HG02571 (cell line): Measurements from ENCODE around the gene LCE2A.
"Not testable (repeated sequence)": the region's sequence is repeated elsewhere in the genome, so short reads cannot be mapped to it uniquely, and the experiment has no call there.

Source experiments
- ATAC-seq: cut with Tn5 transposase; IDR thresholded peaks from one replicate; pipeline ENCODE4 v1.9.1; 2021; ENCODE audit warnings: mild to moderate bottlenecking, moderate library complexity; ENCODE audit not compliant: unreplicated experiment

The LCE2A gene, protein sequence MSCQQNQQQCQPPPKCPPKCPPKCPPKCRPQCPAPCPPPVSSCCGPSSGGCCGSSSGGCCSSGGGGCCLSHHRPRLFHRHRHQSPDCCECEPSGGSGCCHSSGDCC

DNA sequence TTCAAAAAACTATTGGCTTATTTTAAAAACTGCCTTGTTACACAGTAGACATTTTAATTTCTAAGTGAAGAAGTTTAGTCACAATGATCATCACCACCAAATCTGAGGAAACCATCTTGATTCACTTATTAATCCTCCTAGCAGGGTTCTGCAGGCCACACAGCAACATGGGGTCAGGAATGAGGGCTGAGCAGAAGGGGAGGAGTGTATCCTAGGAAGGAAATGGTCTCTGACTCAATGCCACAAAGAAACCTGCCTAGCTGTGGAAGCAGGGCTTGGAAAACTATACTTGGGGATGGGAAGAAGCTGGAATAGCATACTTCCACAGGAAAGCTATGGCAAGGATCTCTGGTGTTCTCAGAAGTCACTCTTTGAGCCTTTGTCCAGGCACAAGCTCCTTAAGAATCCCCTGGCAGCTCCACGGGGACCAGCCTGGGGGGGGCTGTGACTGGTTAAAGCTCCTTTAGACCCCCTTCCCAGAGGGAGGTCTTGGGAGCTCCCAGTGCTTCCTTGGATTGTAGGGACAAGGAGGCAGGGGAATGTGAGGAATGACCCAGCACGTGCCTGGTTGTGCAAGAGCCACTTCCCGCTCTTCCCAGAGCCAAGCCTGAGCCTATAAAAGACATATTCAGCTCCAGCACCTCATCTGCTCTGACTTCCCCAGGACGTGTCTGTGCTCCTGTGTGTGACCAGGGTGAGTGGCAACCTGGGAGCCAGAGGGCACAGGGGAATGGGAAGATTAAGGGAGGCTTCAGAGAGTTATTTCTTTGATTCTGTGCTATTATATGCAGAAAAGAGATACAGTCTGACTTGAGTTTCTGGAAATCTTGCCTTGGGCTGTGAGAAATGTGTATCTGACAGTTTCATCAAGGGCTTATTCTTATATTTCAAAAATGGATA, at the start of gene LCE2A:
Gene LCE2A (plus strand): TSS at position 645 of the 900 bp plus-strand sequence. CDS start 557 bp downstream, outside the sequence.
- no peak for ATAC-seq

GRCh38 chr1:152654110-152654509, 44.0 kb upstream of the LCE2A start:
- no peak for ATAC-seq

GRCh38 chr1:152656459-152656858, 41.7 kb upstream of the LCE2A start:
- ATAC-seq = no peak

- no peak for ATAC-seq
These were observed 40.5 kb upstream of the LCE2A start for GRCh38 chr1:152657677-152658076.

DNA sequence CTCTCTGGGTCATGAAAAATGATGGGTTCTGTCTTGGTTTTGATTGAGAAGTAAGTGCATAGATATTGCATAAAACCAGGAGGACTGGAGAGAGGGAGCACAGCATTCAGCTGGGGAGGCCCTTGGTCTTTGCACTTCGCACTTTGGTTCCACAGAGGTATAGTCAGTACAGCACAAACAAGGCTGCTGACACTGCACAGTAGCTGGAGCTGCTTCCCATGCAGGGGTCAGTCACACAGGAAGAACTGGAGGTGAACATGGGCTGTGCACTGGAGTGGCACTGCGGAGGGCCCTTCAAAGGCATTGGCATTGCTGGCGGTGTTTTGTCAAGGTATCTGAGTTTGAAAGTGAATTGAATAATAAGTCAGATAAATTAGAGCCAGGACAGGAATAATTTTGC, 39.5 kb upstream of the LCE2A start:
- ATAC-seq = no peak

DNA sequence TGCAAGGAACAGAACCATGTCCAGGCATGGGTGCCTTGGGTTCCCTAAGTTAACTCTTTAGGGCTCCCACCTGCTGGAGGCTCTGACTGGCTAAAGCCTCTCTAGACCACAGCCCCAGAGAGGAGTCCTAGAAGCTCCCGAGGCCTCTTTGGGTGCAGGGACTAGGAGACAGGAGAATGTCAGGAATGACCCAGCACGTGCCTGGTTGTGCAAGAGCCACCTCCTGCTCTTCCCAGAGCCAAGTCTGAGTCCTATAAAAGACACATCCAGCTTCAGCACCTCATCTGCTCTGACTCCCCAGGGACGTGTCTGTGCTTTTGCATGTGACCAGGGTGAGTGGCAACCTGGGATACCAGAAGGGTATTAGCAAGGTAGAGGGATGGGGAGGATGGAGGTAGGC, 35.0 kb upstream of the LCE2A start, which contains the start of gene LCE2D:
Gene LCE2D (plus strand): TSS at position 283 of the 400 bp plus-strand sequence. CDS start 726 bp downstream, outside the sequence.
- no peak for ATAC-seq

- ATAC-seq = not testable (repeated sequence)
These were observed 32.0 kb upstream of the LCE2A start for GRCh38 chr1:152666171-152666570.

GRCh38 chr1:152667648-152668047, 30.5 kb upstream of the LCE2A start:
- ATAC-seq = no peak

DNA sequence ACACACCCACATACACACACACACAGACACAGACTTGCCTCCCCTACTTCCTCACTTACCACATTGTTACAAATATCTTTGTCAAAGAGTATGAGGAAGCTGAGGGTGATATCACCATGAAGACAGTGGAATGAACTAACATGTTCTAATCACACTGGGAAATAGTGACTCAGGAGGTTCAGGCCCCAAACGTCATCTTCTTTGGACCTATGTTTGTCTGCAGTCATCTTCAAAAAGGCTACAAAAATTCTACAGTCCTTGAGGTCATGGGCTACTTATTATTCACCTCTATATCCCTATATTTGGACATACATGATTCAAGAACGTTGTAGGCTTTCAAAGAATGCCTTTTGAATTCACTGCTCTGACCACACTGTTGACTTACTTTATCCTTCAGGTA, 25.1 kb upstream of the LCE2A start:
- no peak for ATAC-seq

DNA sequence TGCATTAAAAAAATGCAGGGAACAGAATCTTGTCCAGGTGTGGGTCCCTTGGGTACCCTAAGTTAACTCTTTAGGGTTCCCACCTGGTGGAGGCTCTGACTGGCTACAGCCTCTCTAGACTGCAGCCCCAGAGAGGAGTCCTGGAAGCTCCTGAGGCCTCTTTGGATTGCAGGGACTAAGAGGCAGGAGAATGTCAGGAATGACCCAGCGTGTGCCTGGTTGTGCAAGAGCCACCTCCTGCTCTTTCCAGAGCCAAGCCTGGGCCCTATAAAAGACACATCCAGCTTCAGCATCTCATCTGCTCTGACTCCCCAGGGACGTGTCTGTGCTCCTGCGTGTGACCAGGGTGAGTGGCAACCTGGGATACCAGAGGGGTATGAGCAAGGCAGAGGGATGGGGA, 23.2 kb upstream of the LCE2A start, which contains the start of gene LCE2C:
Gene LCE2C (plus strand): TSS at position 297 of the 400 bp plus-strand sequence. CDS start 737 bp downstream, outside the sequence.
- not testable (repeated sequence) for ATAC-seq

GRCh38 chr1:152679459-152679858, 18.7 kb upstream of the LCE2A start:
- no peak for ATAC-seq

DNA sequence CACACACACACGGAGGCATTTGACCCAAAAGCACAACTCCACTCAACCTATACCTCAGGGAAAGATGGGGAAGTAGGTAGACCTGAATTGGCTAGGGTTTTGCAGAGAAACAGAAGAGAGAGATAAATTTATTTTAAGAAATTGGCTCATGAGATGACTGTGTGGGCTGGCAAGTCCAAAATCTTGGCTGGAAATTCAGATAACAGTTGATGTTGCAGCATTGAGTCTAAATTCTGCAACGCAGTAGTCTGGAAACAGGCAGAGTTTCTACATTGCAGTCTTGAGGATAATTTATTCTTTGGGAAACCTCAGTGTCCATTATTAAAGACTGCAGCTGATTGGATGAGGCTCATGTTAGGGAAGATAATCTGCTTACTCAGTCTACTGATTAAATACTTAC, 16.5 kb upstream of the LCE2A start:
- ATAC-seq = no peak

DNA sequence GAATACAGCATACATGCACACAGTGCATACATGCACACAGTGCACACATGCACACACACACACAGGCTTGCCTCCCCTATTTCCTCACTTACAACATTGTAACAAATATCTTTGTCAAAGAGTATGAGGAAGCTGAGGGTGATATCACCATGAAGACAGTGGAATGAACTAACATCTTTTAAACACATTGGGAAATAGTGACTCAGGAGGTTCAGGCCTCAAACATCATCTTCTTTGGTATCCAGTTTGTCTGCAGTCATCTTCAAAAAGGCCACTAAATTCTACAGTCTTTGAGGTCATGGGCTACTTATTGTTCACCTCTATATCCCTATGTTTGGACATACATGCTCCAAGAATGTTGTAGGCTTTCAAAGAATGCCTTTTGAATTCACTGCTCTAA, 14.3 kb upstream of the LCE2A start:
- no peak for ATAC-seq

- not testable (repeated sequence) for ATAC-seq
These were observed 12.3 kb upstream of the LCE2A start, which contains the start of gene LCE2B for GRCh38 chr1:152685823-152686222. TSS of gene LCE2B (plus strand) at chr1:152686123. CDS start at chr1:152686844, 721 bp downstream.

DNA sequence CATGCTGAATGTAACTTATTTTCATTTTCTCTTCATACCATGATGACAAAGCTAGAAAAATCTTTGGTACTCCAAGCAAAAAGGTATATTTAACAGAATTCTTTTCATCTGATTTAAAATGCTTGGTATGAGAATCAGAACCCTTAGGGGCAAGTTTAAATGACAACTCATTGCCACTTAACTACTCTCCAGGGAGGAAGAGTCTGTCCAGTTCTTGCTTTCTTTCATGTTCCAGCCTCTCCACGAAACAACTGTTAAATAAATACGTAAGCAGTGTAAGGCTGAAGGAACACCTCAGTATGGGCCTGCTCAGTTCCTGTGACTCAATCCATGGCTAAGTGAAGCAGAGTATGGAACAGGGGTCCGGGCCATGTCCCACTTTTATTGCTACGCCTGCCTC, 1.6 kb downstream of the LCE2A start:
- ATAC-seq = no peak

GRCh38 chr1:152707860-152708259, 9.7 kb downstream of the LCE2A start, which contains the start of gene LCE4A:
TSS of gene LCE4A (plus strand) at chr1:152708160. CDS start at chr1:152709076, 916 bp downstream.
- ATAC-seq = no peak

DNA sequence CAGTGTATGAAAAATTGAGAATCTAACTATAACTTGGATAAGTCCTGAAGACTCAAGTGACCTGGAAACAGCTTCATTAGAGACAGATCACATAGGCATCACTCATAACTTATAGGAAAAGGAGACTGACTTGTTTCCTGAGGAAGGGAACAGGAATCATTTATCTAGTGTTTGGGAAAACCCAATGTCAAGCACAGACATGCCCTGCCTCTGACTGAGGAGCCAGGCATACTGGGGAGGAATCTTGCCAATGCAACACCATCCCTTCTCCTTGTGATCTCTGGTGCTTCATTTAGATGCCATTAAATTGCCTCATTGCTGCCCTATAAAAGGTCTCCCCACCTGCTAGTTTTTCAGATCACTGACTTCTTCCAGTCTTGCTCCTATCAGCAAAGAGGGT, 20.1 kb downstream of the LCE2A start:
- no peak for ATAC-seq

- no peak for ATAC-seq
These were observed 27.1 kb downstream of the LCE2A start for GRCh38 chr1:152725261-152725660.

GRCh38 chr1:152728986-152729385, 30.8 kb downstream of the LCE2A start:
- ATAC-seq = no peak

GRCh38 chr1:152735648-152736047, 37.5 kb downstream of the LCE2A start:
- ATAC-seq = no peak

GRCh38 chr1:152737997-152738396, 39.9 kb downstream of the LCE2A start:
- no peak for ATAC-seq

DNA sequence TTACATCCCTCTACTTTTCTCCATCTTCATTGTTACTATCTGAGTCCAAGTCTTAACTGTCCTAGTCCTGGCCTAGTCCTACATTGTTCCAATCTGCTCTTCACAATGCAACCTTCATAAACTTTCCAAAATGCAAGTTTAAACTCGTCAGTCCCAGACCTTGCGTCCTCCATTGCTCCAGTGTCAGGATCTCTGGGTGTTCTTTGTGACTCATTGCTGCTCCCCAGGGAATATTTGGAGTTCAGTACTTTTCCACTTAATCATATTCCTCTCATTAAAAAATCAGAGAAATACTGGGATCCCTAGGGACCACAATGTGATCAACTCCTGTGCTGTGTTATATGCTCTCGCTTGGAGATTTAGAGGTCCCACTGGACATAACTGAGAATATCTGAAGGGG, 41.7 kb downstream of the LCE2A start:
- no peak for ATAC-seq
